ENCODE data around the gene CD109.

The CD109 gene

GRCh38 chr6:73866305-73866704, 170.3 kb downstream of the CD109 start:
- no peak for DNase-seq

DNA sequence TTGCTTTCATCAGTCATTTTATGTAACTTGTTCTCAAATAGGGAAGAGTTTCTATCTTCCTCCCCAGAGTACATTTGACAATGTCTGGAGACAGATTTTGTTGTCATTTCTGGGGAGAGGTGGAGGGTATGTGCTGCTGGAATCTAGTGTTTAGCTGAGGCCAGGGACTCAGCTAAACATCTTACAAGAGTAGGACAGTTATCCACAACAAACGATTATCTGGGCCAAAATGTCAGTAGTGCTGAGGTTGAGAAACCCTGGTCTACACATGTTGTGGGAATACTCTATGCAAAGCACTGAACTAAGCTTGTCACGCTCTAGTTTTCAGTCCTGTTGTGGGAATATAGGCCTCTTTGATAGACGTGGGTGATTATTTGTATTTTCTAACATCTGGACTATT, 171.4 kb downstream of the CD109 start:
- no peak for DNase-seq

DNA sequence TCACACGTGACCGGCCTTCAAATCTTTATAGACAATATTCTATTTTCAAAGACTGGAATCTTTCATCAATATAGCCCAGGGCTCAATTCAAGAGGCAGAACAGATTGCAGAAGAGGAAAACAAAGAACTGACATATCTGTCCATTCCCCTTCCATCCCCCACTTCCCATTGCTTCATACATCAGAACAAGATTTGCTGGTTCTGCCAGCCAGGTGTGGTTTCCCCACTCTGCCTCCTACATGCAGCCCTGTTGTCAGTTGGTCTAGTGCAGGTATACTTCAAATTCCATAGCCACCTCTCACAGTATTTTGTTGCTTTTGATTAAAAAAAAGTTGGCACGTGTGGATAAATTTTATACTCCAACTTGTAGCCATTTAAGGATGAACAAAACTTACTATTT, 174.9 kb downstream of the CD109 start:
- DNase-seq: no peak

DNA sequence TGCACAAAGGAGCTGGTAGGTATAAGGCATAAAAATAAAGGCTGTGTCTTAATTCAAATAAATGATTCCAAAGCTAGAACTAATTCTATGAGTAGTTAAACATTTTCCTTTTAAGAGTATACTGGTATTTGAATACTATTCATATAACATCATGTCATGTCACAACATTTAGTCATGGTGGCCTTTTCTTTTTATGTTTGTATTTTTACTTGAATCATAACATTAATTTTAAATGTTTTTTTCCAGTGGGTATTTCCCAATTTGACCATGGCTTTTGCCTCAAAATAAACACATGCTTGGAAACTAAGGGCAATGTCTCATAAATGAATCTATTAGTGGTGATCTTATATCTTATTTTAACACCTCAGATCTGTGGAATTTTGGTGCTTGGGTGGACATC, 177.1 kb downstream of the CD109 start:
- DNase-seq: no peak

All from C1 segment of cervical spinal cord (tissue), 14 donors.